HepG2 (cell line): ENCODE measurements around the gene ABHD17A. TPM values are rescaled to one million over a fixed set of nuclear protein-coding genes. Genes with fewer than 3 reads are reported as not detected.

Source experiments
- ATF7 ChIP-seq, 2 experiments: fragments of 450-650 bp in 1 of 2; sonication (generic) in 1 of 2; formaldehyde crosslinking in 1 of 2; IDR thresholded peaks; 2 replicates each; pipeline versions ENCODE4 v1.4.0 to v1.6.1; 2016 to 2020; ENCODE audit warnings: antibody characterized with exemption in 1 of 2, mild to moderate bottlenecking in 1 of 2, missing genetic modification reagents in 1 of 2
- CBX2 ChIP-seq, 2 experiments: fragments of 200-600 bp in 1 of 2; sonication (generic); formaldehyde crosslinking in 1 of 2; IDR thresholded peaks; 2 replicates each; pipeline versions ENCODE4 v1.7.0 to v1.8.1; 2018 to 2022; ENCODE audit warnings: low read depth in 2 of 2, low read length in 1 of 2, mild to moderate bottlenecking in 1 of 2, missing genetic modification reagents in 1 of 2
- GATA4 ChIP-seq: sonication (generic); IDR thresholded peaks from 2 replicates; pipeline ENCODE4 v1.6.1; 2016; ENCODE audit warnings: antibody characterized with exemption, low read depth, borderline replicate concordance
- HNRNPH1 ChIP-seq: fragments of 200-400 bp; formaldehyde crosslinking; optimal IDR thresholded peaks from 2 replicates; pipeline ENCODE3; 2017; ENCODE audit warnings: mild to moderate bottlenecking, low read depth, low read length
- MED8 ChIP-seq: sonication (generic); formaldehyde crosslinking; IDR thresholded peaks from 2 replicates; pipeline ENCODE4 v1.8.1; 2023; ENCODE audit warnings: mild to moderate bottlenecking, missing genetic modification reagents; ENCODE audit not compliant: insufficient replicate concordance
- MEF2D ChIP-seq: sonication (generic); formaldehyde crosslinking; IDR thresholded peaks from 2 replicates; pipeline ENCODE4 v1.5.1; 2020; ENCODE audit warnings: mild to moderate bottlenecking, missing genetic modification reagents
- PITX1 ChIP-seq: sonication (generic); formaldehyde crosslinking; IDR thresholded peaks from 2 replicates; pipeline ENCODE4 v1.5.1; 2020; ENCODE audit warnings: mild to moderate bottlenecking, missing genetic modification reagents
- SATB2 ChIP-seq: sonication (generic); formaldehyde crosslinking; IDR thresholded peaks from 2 replicates; pipeline ENCODE4 v1.5.0; 2020; ENCODE audit warnings: missing genetic modification reagents
- YEATS4 ChIP-seq: sonication (generic); formaldehyde crosslinking; IDR thresholded peaks from 2 replicates; pipeline ENCODE4 v1.4.0; 2020; ENCODE audit warnings: missing genetic modification reagents, borderline replicate concordance
- ZNF552 ChIP-seq: sonication (generic); formaldehyde crosslinking; IDR thresholded peaks from 2 replicates; pipeline ENCODE4 v1.9.0; 2022; ENCODE audit warnings: missing genetic modification reagents, mild to moderate bottlenecking, borderline replicate concordance
- ZNF570 ChIP-seq: sonication (generic); formaldehyde crosslinking; IDR thresholded peaks from 2 replicates; pipeline ENCODE4 v1.4.0; 2020; ENCODE audit warnings: mild to moderate bottlenecking, missing genetic modification reagents, borderline replicate concordance
- ZNF709 ChIP-seq: sonication (generic); formaldehyde crosslinking; IDR thresholded peaks from 2 replicates; pipeline ENCODE4 v1.5.0; 2020; ENCODE audit warnings: mild to moderate bottlenecking, missing genetic modification reagents
- ZNF839 ChIP-seq: sonication (generic); formaldehyde crosslinking; IDR thresholded peaks from 2 replicates; pipeline ENCODE4 v1.4.0; 2020; ENCODE audit warnings: missing genetic modification reagents, mild to moderate bottlenecking, borderline replicate concordance
- polyA plus RNA-seq, 8 experiments: library from polyadenylated mRNA; depleted of rRNA in 3 of 8; stranded (reverse) in 7 of 8; unstranded in 1 of 8; fragments of >200 nt; fragmentation: Illumina TruSeq in 4 of 8; extraction: Trizol in 4 of 8; gene quantifications; 2 replicates each; pipeline versions ENCODE4 v1.2.1 to v1.2.3, GENCODE V29; 2011 to 2016; ENCODE audit warnings: low read depth in 4 of 8, missing spikeins in 1 of 8, mixed read lengths in 1 of 8; ENCODE audit not compliant: insufficient read depth in 1 of 8
- total RNA-seq, 5 experiments: library from RNA; depleted of rRNA; stranded (reverse); fragments of >200 nt; fragmentation: Illumina TruSeq; extraction: Trizol; gene quantifications; 2 replicates each; pipeline ENCODE4 v1.2.3, GENCODE V29; 2016; ENCODE audit warnings: low read depth in 1 of 5
- TF ChIP-seq, protein P1 (sequence below): sonication (generic); formaldehyde crosslinking; IDR thresholded peaks from 2 replicates; pipeline ENCODE4 v1.8.0; 2022; ENCODE audit warnings: mild to moderate bottlenecking, missing genetic modification reagents; ENCODE audit not compliant: insufficient replicate concordance
- TF ChIP-seq, protein P2 (sequence below): sonication (generic); formaldehyde crosslinking; IDR thresholded peaks from 2 replicates; pipeline ENCODE4 v1.4.0; 2020; ENCODE audit warnings: missing genetic modification reagents
- TF ChIP-seq, protein P3 (sequence below): sonication (generic); formaldehyde crosslinking; IDR thresholded peaks from 2 replicates; pipeline ENCODE4 v1.5.1; 2020; ENCODE audit warnings: missing genetic modification reagents, mild to moderate bottlenecking, borderline replicate concordance
- TF ChIP-seq, protein P4 (sequence below): sonication (generic); formaldehyde crosslinking; IDR thresholded peaks from 2 replicates; pipeline ENCODE4 v1.5.0; 2020; ENCODE audit warnings: mild to moderate bottlenecking, missing genetic modification reagents

Gene ABHD17A
- total and polyA plus RNA-seq, 2 of the 13 experiments (the other 11 are each of a cell fraction or from before 2014, with no cell fraction given) = 27.7 to 40.8 TPM

DNA sequence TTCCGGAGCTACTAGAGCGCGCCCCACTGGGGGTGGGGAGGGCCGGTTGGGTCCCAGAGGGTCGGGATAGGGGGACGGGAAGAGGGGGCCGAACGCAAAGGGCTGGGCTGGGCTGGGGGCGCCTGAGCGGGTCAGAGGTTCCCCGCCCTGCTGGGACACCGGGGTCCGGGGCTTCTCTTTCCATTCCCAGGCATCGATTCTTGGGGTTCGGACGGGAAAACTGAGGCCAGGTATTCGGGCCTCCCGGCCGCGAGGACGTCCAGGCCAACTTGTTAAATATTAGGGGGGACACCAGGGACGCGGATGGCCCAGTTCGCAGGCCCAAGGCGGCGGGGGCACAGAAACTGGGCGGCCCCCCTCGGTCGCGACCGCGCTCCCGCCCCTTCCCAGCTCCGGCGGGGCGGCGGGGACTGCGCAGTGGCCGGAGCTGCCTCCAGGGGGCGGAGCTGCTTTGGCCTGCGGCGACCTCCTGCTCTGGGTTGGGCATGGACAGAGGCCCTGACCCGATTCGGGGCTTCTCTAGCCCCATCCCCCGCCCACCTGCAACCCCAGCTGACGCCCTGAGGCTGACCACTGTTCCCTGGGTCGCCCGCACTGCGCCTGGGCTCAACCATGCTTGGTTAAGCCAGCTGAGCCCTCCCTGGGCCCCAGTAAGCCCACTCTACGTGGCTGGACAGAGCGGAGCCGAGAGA lies 20.7 kb downstream of the ABHD17A start (continued):
- TF ChIP-seq ATF7 (IDR thresholded peaks at IDR 0.05) (no peak), ATF7 (CRISPR knock-in tag; IDR thresholded peaks at IDR 0.05) (no peak), YEATS4 (CRISPR knock-in tag) (0 out of 2 replicates have a peak, but pooled peaks have one; percentile 12), MEF2D (CRISPR knock-in tag) (no peak), ZNF552 (no peak), ZNF839 (CRISPR knock-in tag) (peak; percentile 67), GATA4 (no peak), ZNF709 (CRISPR knock-in tag) (peak; percentile 41; the same call in 1 of the 2 replicates), HNRNPH1 (no peak), PITX1 (peak; percentile 4; the same call in 1 of the 2 replicates), CBX2 (IDR thresholded peaks at IDR 0.05; ENCODE audit: low read depth, low read length) (no peak), CBX2 (CRISPR knock-in tag; IDR thresholded peaks at IDR 0.05; ENCODE audit: low read depth) (no peak), MED8 (CRISPR knock-in tag) (no peak), SATB2 (CRISPR knock-in tag) (no peak), ZNF570 (no peak)
- TF ChIP-seq, protein P1, sequence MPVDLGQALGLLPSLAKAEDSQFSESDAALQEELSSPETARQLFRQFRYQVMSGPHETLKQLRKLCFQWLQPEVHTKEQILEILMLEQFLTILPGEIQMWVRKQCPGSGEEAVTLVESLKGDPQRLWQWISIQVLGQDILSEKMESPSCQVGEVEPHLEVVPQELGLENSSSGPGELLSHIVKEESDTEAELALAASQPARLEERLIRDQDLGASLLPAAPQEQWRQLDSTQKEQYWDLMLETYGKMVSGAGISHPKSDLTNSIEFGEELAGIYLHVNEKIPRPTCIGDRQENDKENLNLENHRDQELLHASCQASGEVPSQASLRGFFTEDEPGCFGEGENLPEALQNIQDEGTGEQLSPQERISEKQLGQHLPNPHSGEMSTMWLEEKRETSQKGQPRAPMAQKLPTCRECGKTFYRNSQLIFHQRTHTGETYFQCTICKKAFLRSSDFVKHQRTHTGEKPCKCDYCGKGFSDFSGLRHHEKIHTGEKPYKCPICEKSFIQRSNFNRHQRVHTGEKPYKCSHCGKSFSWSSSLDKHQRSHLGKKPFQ (CRISPR knock-in tag) = peak; percentile 42
- TF ChIP-seq, protein P2, sequence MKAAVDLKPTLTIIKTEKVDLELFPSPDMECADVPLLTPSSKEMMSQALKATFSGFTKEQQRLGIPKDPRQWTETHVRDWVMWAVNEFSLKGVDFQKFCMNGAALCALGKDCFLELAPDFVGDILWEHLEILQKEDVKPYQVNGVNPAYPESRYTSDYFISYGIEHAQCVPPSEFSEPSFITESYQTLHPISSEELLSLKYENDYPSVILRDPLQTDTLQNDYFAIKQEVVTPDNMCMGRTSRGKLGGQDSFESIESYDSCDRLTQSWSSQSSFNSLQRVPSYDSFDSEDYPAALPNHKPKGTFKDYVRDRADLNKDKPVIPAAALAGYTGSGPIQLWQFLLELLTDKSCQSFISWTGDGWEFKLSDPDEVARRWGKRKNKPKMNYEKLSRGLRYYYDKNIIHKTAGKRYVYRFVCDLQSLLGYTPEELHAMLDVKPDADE (CRISPR knock-in tag) = no peak
- TF ChIP-seq, protein P3, sequence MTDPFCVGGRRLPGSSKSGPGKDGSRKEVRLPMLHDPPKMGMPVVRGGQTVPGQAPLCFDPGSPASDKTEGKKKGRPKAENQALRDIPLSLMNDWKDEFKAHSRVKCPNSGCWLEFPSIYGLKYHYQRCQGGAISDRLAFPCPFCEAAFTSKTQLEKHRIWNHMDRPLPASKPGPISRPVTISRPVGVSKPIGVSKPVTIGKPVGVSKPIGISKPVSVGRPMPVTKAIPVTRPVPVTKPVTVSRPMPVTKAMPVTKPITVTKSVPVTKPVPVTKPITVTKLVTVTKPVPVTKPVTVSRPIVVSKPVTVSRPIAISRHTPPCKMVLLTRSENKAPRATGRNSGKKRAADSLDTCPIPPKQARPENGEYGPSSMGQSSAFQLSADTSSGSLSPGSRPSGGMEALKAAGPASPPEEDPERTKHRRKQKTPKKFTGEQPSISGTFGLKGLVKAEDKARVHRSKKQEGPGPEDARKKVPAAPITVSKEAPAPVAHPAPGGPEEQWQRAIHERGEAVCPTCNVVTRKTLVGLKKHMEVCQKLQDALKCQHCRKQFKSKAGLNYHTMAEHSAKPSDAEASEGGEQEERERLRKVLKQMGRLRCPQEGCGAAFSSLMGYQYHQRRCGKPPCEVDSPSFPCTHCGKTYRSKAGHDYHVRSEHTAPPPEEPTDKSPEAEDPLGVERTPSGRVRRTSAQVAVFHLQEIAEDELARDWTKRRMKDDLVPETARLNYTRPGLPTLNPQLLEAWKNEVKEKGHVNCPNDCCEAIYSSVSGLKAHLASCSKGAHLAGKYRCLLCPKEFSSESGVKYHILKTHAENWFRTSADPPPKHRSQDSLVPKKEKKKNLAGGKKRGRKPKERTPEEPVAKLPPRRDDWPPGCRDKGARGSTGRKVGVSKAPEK (CRISPR knock-in tag) = no peak
- TF ChIP-seq, protein P4, sequence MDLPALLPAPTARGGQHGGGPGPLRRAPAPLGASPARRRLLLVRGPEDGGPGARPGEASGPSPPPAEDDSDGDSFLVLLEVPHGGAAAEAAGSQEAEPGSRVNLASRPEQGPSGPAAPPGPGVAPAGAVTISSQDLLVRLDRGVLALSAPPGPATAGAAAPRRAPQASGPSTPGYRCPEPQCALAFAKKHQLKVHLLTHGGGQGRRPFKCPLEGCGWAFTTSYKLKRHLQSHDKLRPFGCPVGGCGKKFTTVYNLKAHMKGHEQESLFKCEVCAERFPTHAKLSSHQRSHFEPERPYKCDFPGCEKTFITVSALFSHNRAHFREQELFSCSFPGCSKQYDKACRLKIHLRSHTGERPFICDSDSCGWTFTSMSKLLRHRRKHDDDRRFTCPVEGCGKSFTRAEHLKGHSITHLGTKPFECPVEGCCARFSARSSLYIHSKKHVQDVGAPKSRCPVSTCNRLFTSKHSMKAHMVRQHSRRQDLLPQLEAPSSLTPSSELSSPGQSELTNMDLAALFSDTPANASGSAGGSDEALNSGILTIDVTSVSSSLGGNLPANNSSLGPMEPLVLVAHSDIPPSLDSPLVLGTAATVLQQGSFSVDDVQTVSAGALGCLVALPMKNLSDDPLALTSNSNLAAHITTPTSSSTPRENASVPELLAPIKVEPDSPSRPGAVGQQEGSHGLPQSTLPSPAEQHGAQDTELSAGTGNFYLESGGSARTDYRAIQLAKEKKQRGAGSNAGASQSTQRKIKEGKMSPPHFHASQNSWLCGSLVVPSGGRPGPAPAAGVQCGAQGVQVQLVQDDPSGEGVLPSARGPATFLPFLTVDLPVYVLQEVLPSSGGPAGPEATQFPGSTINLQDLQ (CRISPR knock-in tag) = no peak; the same call in 1 of the 2 replicates
